ENCODE measurements around the gene CISH.
A peak's percentile ranks its signal among the peaks of the same experiment; 100 is the strongest.

CISH gene

GRCh38 chr3:50625231-50626182, 13.9 kb upstream of the CISH start:
- Mint-ChIP-seq H3K27ac (peak overlapping the region; percentile 41), H3K4me1 (peaks cover 94% of the 10 kb centered on the region), H3K36me3 (no peaks in the 10 kb centered on the region), H3K27me3 (no peaks in the 10 kb centered on the region), H3K4me3 (peak overlapping the region; percentile 7), H3K9me3 (no peaks in the 10 kb centered on the region)

DNA sequence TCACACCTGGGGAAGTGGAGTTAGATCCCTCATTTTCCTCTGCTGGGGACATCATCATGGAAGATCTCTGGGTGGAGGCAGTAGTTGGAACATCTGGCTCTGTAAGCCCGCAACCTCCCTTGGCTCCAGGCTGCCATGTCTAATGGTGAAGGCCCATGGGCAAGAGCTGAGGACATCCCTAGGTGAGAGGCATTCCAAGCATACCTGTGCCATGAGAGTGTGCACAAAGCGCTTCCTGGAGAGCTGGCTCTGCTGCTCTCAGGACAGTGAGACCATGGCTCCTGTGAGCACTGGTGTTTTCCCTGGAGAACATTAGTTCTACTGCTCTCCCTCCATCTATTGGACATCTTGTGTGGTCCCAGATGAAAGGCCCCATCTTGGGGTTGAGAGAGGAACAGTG, 13.1 kb upstream of the CISH start:
- Mint-ChIP-seq H3K9me3 (no peaks in the 10 kb centered on the region), H3K27ac (peak overlapping the region; percentile 92), H3K36me3 (no peaks in the 10 kb centered on the region), H3K4me1 (peaks cover 94% of the 10 kb centered on the region), H3K4me3 (peak overlapping the region; percentile 78), H3K27me3 (no peaks in the 10 kb centered on the region)

DNA sequence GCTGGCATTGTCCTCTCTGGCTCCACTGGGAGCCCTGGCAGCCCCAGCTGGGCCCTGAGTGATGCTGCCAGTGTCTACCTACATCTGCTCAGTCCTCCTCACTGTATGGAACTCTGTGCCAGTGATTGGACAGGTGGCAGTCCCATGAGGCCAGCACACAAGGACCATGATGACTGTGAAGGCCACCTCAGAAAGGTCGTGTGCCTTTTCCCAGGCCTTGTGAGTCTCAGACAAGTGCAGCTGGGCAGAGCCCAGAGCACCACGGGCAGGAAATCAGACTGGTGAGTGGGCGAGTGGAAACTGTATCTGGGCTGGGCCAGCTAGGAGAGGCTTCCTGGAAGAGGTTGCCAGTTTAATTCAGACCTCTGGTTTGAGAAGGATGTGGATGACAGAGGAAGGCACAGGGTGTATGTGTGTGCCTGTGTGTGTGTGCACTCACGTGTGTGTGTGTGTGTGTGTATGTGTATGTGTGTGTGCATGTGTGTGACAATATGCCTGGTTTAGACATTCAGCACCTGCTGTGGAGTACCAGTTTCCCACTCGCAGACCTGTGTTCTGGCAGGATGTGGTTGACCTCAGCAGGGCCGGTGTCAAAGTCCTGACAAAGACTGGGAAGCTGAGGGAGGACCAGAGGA, 12.4 kb upstream of the CISH start:
- Mint-ChIP-seq H3K27me3 (no peaks in the 10 kb centered on the region), H3K27ac (peak overlapping the region; percentile 92), H3K4me3 (peak overlapping the region; percentile 78), H3K36me3 (peaks cover under 1% of the 10 kb centered on the region), H3K4me1 (peaks cover 96% of the 10 kb centered on the region), H3K9me3 (no peaks in the 10 kb centered on the region)

- Mint-ChIP-seq H3K27ac (peak overlapping the region; percentile 81), H3K9me3 (no peaks in the 10 kb centered on the region), H3K36me3 (peaks cover 2% of the 10 kb centered on the region), H3K4me3 (peak overlapping the region; percentile 55), H3K4me1 (peaks cover 93% of the 10 kb centered on the region), H3K27me3 (no peaks in the 10 kb centered on the region)
Measured at GRCh38 chr3:50622881-50623280, 11.3 kb upstream of the CISH start.

DNA sequence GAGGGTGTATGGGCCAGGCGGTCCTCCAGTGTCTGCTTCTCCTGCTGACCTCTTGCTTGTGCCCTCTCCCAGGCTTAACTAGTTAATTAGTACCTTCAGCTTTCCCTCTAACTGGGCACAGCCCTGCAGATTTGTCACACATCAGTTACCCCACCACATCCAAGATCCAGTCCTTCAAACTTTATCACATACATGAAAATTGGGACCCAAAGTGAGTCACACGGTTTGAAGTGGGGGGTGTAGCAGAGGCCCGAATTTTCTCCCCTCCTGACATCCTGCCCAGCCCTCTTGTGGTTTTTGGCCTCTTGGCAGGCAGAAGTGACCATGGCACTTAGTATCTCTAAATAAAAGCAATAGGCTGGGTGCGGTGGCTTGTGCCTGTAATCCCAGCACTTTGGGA, 9.2 kb upstream of the CISH start:
- peak overlapping the region; percentile 73 for H3K27ac Mint-ChIP-seq
- peaks cover 80% of the 10 kb centered on the region for H3K4me1 Mint-ChIP-seq
- H3K36me3 Mint-ChIP-seq: peaks cover 2% of the 10 kb centered on the region
- no peaks in the 10 kb centered on the region for H3K9me3 Mint-ChIP-seq
- H3K27me3 Mint-ChIP-seq: no peaks in the 10 kb centered on the region
- peak overlapping the region; percentile 62 for H3K4me3 Mint-ChIP-seq

DNA sequence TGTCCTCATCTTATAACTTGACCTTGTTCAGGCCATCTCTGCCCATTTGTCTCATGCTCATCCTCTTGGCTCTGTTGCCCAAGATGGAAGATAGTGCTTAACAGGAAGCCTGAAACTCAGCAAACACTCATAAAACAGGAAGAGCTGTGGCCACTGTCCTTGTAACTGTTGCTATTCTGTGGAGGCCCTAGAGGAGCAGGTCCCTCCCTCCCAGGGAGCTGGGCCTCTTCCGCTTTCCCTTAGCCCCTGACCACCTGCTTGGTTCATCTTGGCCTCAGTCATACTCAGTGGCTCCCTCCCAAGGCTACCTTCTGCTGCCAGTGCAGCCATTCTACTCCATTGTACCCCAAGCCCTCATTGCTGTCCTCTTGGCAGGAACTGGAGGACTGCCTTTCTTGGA, 8.8 kb upstream of the CISH start:
- Mint-ChIP-seq H3K4me1 (peaks cover 79% of the 10 kb centered on the region), H3K9me3 (no peaks in the 10 kb centered on the region), H3K36me3 (peaks cover 2% of the 10 kb centered on the region), H3K27me3 (no peaks in the 10 kb centered on the region), H3K27ac (peak overlapping the region; percentile 73), H3K4me3 (peak overlapping the region; percentile 62)

- H3K9me3 Mint-ChIP-seq: no peaks in the 10 kb centered on the region
- H3K27me3 Mint-ChIP-seq: no peaks in the 10 kb centered on the region
- peaks cover 2% of the 10 kb centered on the region for H3K36me3 Mint-ChIP-seq
- H3K27ac Mint-ChIP-seq: peak overlapping the region; percentile 84
- H3K4me3 Mint-ChIP-seq: peak overlapping the region; percentile 95
- H3K4me1 Mint-ChIP-seq: peaks cover 68% of the 10 kb centered on the region
Measured at GRCh38 chr3:50617911-50618481, 6.4 kb upstream of the CISH start.

DNA sequence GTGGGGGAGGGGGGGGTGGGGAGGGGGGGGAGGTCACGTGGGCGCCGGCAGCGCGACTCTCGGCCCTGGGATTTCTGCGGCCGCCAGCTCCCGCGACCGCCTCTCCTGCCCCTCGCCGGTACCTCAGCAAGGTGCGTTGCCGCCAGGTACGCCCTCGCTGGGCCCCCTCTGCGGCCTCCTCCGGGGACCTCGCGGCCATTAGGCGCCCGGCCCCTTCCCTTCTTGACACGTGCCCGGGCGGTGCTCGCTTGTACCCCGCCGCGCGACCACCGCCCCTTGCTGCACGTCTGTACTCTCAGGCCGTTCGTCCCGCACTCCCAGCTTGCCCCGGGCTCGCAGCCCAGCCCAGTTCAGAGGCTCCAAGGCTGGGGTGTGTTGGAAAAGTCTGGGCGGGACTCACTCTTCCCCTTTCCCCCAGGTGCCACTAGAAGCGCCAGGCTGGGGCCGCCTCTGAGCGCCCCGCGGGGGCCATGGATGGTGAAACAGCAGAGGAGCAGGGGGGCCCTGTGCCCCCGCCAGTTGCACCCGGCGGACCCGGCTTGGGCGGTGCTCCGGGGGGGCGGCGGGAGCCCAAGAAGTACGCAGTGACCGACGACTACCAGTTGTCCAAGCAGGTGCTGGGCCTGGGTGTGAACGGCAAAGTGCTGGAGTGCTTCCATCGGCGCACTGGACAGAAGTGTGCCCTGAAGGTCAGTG, 5.7 kb upstream of the CISH start, which contains the start of gene MAPKAPK3:
TSS of gene MAPKAPK3 (plus strand) at position 56 of the 696 bp plus-strand sequence. CDS start at position 471, 415 bp downstream.
- peak within 1 kb of the TSS; percentile 95 for H3K4me3 Mint-ChIP-seq
- peak within 1 kb of the TSS; percentile 96 for H3K27ac Mint-ChIP-seq
- H3K4me1 Mint-ChIP-seq: peaks cover 67% of the 10 kb centered on the region
- no peaks in the 10 kb centered on the region for H3K9me3 Mint-ChIP-seq
- peaks cover 2% of the 10 kb centered on the region for H3K36me3 Mint-ChIP-seq
- no peaks in the 10 kb centered on the region for H3K27me3 Mint-ChIP-seq

DNA sequence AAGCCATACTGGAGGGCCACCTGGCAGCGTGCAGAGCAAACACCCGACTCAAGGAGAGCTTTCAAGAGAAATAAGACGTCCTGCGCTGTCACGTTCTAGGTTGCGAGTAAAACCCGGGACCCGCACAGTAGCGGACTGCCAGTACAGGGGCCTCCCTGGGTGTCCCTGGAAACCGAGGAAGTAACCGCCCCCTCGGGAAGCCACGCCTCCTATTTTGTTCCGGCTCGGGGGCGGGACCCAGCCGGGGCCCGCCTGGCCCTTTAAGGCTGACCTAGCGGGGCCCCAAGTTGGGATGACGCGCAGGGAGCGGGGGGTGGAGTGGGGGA, 5.2 kb upstream of the CISH start:
- Mint-ChIP-seq H3K36me3 (peaks cover 2% of the 10 kb centered on the region), H3K27me3 (no peaks in the 10 kb centered on the region), H3K4me3 (peak overlapping the region; percentile 95), H3K27ac (peak overlapping the region; percentile 96), H3K9me3 (no peaks in the 10 kb centered on the region), H3K4me1 (peaks cover 67% of the 10 kb centered on the region)

- peaks cover 65% of the 10 kb centered on the region for H3K4me1 Mint-ChIP-seq
- peaks cover 2% of the 10 kb centered on the region for H3K36me3 Mint-ChIP-seq
- H3K27ac Mint-ChIP-seq: peak overlapping the region; percentile 96
- no peaks in the 10 kb centered on the region for H3K9me3 Mint-ChIP-seq
- peak overlapping the region; percentile 95 for H3K4me3 Mint-ChIP-seq
- no peaks in the 10 kb centered on the region for H3K27me3 Mint-ChIP-seq
Measured at GRCh38 chr3:50616003-50616769, 4.6 kb upstream of the CISH start.

GRCh38 chr3:50615190-50615589, 3.6 kb upstream of the CISH start:
- H3K4me1 Mint-ChIP-seq: peaks cover 55% of the 10 kb centered on the region
- H3K27ac Mint-ChIP-seq: no peak overlapping the region
- no peaks in the 10 kb centered on the region for H3K9me3 Mint-ChIP-seq
- H3K27me3 Mint-ChIP-seq: no peaks in the 10 kb centered on the region
- H3K36me3 Mint-ChIP-seq: peaks cover 6% of the 10 kb centered on the region
- no peak overlapping the region for H3K4me3 Mint-ChIP-seq

DNA sequence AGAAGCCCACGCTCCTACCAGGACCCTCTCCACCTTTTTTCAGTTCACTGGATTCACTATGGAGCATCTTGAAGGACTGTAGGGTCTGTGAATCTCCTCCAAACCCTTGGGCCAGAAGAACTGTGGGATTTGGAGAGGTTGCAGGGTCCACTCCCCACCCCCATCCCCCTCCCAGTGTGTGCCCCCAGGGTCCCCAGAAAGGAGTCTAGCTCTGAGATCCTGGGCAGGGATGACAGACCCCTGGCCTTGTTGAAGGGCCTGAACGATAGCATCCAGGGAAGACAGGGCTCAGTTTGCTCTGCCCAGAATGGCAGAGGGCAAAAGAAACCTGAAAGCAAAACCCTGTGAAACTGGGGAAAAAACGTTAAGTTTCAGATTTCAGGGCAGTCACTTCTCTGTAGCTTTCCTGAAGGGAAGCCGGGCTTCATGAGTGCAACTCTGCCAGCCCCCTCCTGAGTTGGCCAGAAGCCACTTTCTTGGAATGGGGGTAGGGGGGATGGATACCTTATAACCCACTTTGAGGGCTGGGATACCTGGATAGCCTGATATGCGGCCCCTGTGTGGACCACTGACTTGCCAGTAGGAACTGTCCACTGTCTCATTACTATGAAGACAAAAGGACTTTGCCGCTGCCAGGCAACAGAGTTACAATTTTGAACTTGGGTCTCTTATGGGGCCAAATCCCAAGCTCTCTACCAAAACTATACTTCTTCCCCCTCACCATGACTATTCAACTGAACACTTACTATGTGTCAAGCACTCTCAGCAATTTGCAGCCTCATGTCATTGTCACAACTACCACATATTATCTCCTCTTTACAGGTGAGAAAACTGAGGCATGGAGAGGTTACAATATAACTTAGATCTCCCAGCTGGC, 1.6 kb upstream of the CISH start:
- peak overlapping the region; percentile 97 for H3K27ac Mint-ChIP-seq
- peak overlapping the region; percentile 96 for H3K4me3 Mint-ChIP-seq

GRCh38 chr3:50612234-50612882, 784 bp upstream of the CISH start:
- H3K4me3 Mint-ChIP-seq: peak overlapping the region; percentile 96
- H3K9me3 Mint-ChIP-seq: no peaks in the 10 kb centered on the region
- H3K27ac Mint-ChIP-seq: peak overlapping the region; percentile 97
- H3K36me3 Mint-ChIP-seq: peaks cover 26% of the 10 kb centered on the region
- peaks cover 60% of the 10 kb centered on the region for H3K4me1 Mint-ChIP-seq
- H3K27me3 Mint-ChIP-seq: no peaks in the 10 kb centered on the region

More for the DNA sequence above, 1.6 kb upstream of the CISH start:
- no peaks in the 10 kb centered on the region for H3K9me3 Mint-ChIP-seq
- no peaks in the 10 kb centered on the region for H3K27me3 Mint-ChIP-seq
- H3K4me1 Mint-ChIP-seq: peaks cover 54% of the 10 kb centered on the region
- peaks cover 22% of the 10 kb centered on the region for H3K36me3 Mint-ChIP-seq

Data from activated naive CD4-positive, alpha-beta T cell treated with anti-CD3 and anti-CD28 coated beads, Interleukin-2, amount 50 U/mL, for 24 hours (primary cell).